Measurements from ENCODE around the gene AFAP1.
A peak's percentile ranks its signal among the peaks of the same experiment; 100 is the strongest.

AFAP1 gene

DNA sequence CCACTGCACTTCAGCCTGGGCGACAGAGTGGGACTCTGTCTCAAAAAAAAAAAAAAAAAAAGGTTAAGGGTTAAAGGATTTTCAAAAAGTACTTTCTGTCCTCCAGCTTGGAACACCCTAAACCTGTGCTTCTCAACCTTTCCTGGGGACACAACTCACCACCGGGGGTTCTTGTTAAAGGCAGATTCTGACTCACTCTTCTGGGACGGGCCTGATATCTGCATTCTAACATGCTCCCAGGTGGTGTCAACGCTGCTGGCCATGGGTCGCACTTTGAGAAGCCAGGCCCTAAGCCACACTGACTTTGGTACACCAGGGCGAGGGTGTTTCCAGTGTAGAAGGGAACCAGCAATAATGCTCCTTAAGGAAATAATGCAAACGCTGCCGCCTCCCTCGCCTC, 46.1 kb downstream of the AFAP1 start:
- Histone ChIP-seq H3K4me1 (peaks cover 37% of the 10 kb centered on the region), H3K4me3 (ENCODE audit: low read depth, low read length) (no peak overlapping the region), H3K36me3 (peaks cover 8% of the 10 kb centered on the region), H3K27me3 (no peaks in the 10 kb centered on the region), H3K9me3 (no peaks in the 10 kb centered on the region)
- TF ChIP-seq, protein P1, sequence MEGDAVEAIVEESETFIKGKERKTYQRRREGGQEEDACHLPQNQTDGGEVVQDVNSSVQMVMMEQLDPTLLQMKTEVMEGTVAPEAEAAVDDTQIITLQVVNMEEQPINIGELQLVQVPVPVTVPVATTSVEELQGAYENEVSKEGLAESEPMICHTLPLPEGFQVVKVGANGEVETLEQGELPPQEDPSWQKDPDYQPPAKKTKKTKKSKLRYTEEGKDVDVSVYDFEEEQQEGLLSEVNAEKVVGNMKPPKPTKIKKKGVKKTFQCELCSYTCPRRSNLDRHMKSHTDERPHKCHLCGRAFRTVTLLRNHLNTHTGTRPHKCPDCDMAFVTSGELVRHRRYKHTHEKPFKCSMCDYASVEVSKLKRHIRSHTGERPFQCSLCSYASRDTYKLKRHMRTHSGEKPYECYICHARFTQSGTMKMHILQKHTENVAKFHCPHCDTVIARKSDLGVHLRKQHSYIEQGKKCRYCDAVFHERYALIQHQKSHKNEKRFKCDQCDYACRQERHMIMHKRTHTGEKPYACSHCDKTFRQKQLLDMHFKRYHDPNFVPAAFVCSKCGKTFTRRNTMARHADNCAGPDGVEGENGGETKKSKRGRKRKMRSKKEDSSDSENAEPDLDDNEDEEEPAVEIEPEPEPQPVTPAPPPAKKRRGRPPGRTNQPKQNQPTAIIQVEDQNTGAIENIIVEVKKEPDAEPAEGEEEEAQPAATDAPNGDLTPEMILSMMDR (IDR thresholded peaks at IDR 0.05; ENCODE audit: low read depth, low read length): no peak
- no peak for DNase-seq

DNA sequence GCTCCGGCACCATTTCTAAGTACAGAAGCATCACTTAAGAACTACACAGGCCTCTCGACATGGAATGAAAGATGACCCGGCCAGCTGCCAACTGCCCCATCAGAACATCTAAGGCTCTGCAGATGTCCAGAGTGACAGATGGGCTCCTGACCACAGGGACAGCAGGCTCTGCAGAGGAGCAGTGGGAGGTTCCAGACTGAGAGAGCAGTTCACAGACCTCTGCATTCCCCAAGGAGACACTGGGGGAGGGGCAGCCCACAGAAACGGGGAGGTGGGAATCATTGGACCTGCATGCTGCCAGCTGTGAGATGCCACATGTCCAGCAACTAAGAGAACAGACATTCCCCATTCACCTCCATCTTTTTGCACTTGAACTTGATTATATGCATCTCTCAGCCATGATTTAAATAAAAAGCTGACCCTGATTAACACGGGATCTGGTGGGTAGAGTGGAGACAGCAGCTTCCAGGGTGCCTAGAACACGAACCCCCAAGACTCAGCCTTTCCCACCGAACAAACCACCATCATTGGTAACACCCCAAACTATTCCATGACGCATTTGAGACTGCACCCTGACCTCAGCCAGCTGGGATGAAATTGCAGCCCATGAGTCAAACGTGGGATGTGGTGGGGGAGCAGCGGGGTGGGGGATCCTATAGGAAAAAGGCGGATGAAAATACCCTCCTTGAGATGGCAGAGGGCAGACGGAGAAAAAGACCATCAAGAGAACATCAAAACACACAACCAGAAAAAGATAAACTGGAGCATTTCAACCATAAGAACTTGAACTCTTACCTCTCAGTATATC, 47.2 kb downstream of the AFAP1 start:
- TF ChIP-seq, protein P1 (IDR thresholded peaks at IDR 0.05; ENCODE audit: low read depth, low read length): no peak
- Histone ChIP-seq H3K36me3 (peaks cover 8% of the 10 kb centered on the region), H3K27me3 (no peaks in the 10 kb centered on the region), H3K9me3 (no peaks in the 10 kb centered on the region), H3K4me1 (peaks cover 39% of the 10 kb centered on the region), H3K4me3 (ENCODE audit: low read depth, low read length) (no peak overlapping the region)
- peak; percentile 92 for DNase-seq

DNA sequence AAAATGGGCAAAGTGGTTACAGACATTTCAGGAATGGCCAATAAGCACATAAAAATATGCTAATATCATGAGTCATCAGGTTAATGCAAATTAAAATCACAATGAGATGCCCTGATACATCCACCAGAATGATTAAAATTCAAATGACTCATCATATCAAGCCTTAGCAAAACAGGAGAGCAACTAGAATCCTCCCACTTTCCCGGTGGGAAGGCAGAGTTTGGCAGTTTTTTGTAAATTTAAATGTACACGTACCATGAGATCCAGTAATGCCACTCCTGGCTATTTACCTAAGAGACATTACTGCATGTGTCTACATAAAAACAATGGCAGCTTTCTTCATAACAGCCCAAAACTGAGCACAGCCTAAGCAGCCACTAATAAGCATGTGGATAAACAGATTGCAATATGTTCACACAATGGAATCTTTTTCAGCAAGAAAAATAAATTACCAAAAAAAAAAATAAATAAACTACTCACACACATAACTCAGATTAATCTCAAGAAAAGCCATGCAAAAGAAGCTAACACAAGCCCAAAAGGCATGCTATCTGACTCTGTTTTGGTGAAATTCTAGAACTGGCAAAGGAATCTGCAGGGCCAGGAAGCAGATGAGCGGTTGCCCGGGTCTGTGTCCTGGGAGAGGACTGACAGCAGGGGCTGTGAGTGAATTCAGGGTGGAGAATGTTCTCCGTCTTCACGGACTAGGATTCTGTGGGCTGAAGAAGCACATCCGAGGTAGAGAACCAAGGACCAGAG, 48.8 kb downstream of the AFAP1 start:
- Histone ChIP-seq H3K9me3 (no peaks in the 10 kb centered on the region), H3K36me3 (peaks cover 8% of the 10 kb centered on the region; the same call in 1 of the 2 replicates), H3K4me1 (peaks cover 43% of the 10 kb centered on the region), H3K4me3 (ENCODE audit: low read depth, low read length) (no peak overlapping the region), H3K27me3 (no peaks in the 10 kb centered on the region)
- peak; percentile 47 for DNase-seq
- TF ChIP-seq, protein P1 (IDR thresholded peaks at IDR 0.05; ENCODE audit: low read depth, low read length): 0 out of 2 replicates have a peak, but pooled peaks have one; percentile 1

DNA sequence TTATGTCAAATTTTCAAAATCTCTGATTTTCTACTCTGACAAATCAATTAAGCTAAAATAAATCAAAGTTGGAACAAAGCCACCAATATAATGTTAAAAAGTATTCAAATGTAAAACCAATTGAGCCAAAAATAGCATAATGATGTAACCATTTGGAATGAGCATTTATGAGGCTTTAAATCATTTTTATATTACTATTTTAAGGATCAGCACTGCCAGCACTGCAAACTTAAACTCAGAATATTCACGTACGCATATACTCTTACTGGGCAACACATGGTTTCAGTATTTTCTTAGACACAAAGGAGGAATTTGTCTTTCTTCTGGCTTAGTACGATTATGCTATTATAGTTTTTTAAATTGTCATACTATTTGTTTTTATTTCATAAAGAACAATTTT, 52.2 kb downstream of the AFAP1 start:
- Histone ChIP-seq H3K36me3 (peaks cover 16% of the 10 kb centered on the region), H3K4me1 (peaks cover 33% of the 10 kb centered on the region), H3K9me3 (no peaks in the 10 kb centered on the region), H3K4me3 (ENCODE audit: low read depth, low read length) (no peak overlapping the region), H3K27me3 (no peaks in the 10 kb centered on the region)
- DNase-seq: no peak
- TF ChIP-seq, protein P1 (IDR thresholded peaks at IDR 0.05; ENCODE audit: low read depth, low read length): no peak

DNA sequence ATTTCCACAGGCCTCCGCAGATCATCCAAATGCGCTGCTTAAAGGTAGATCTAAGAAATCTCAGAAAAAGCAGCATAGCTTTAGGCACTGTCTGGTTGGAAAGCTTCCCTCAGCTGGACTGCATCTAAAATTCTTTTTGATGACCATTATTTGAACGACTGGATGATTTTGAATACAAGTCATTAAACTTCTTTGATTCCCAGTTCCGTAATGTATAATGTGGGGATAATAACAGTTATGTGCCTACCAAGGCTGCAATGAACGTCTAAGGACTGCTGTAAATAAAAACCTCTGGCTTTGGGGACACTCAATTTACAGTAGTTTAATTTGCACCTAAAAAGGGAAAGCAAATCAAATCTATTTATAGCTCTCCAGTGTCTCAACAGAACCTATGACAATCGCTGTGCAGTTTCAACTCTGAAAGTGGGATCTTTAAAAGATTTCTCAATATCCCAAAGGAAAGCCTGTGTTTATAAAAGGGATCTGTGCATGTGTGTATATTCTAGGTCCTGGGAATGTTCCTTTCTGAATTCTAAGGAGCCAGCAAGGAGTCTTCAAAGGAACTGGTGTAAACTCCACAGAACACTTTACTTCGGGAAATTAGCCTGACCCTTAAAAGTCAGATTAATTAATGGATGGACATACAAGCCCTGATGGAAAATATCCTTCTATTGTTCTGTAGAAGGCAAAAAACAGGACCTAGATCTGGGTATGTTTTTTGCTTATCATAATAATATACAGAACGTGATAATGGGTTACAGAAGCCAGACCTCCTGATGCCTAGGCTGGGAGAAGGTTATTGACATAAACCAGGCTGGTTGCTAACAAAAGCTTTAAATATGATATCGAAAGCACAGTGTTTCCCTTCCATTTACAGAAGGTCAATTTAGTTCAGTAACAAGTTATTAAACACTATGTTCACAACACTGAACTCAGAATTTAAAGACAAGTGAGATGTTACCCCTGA, 53.4 kb downstream of the AFAP1 start:
- TF ChIP-seq, protein P1 (IDR thresholded peaks at IDR 0.05; ENCODE audit: low read depth, low read length): no peak
- H3K27me3 ChIP-seq: no peaks in the 10 kb centered on the region
- no peaks in the 10 kb centered on the region for H3K9me3 ChIP-seq
- H3K36me3 ChIP-seq: peaks cover 16% of the 10 kb centered on the region
- peak; percentile 64 for DNase-seq
- H3K4me1 ChIP-seq: peaks cover 28% of the 10 kb centered on the region
- H3K4me3 ChIP-seq (ENCODE audit: low read depth, low read length): peak overlapping the region; percentile 40

Data from BE2C (cell line).